SK-N-SH treated with all-trans-retinoic acid at 6 μM for 48 hours (cell line): Measurements from ENCODE around the gene SMAD3.

Source experiments
- ATAC-seq: fragments of 200-7000 bp; cut with Tn5 transposase; 3 replicates; pipeline ENCODE4 v1.9.1; 2020; ENCODE audit warnings: mild to moderate bottlenecking, moderate library complexity
- CREB5 ChIP-seq: fragments of 250-450 bp; sonication (Bioruptor Pico); IDR thresholded peaks from 2 replicates; pipeline ENCODE4 v1.5.1; 2020; ENCODE audit warnings: low read depth, mild to moderate bottlenecking, moderate library complexity
- CSDC2 ChIP-seq: fragments of 250-450 bp; sonication (Bioruptor Pico); IDR thresholded peaks from 2 replicates; pipeline ENCODE4 v1.5.0; 2020; ENCODE audit warnings: mild to moderate bottlenecking, moderate library complexity
- GLIS3 ChIP-seq: fragments of 250-450 bp; sonication (Bioruptor Pico); IDR thresholded peaks from 2 replicates; pipeline ENCODE4 v1.5.0; 2020; ENCODE audit warnings: mild to moderate bottlenecking, moderate library complexity
- ISL1 ChIP-seq: fragments of 250-450 bp; sonication (Bioruptor Pico); IDR thresholded peaks from 2 replicates; pipeline ENCODE4 v2.1.2; 2022; ENCODE audit warnings: mild to moderate bottlenecking, moderate library complexity
- OSR1 ChIP-seq: fragments of 250-450 bp; sonication (Bioruptor Pico); IDR thresholded peaks from 2 replicates; pipeline ENCODE4 v1.8.0; 2022; ENCODE audit warnings: moderate library complexity, mild to moderate bottlenecking, inconsistent platforms
- PPARA ChIP-seq: fragments of 250-450 bp; sonication (Bioruptor Pico); IDR thresholded peaks from 2 replicates; pipeline ENCODE4 v1.5.0; 2020; ENCODE audit warnings: mild to moderate bottlenecking, borderline replicate concordance
- RARB ChIP-seq: fragments of 250-450 bp; sonication (Bioruptor Pico); IDR thresholded peaks from 2 replicates; pipeline ENCODE4 v1.8.0; 2021; ENCODE audit warnings: mild to moderate bottlenecking, moderate library complexity
- TCF4 ChIP-seq: fragments of 250-450 bp; sonication (Bioruptor Pico); IDR thresholded peaks from 2 replicates; pipeline ENCODE4 v1.8.0; 2021; ENCODE audit warnings: mild to moderate bottlenecking, moderate library complexity, borderline replicate concordance
- TOX ChIP-seq: fragments of 250-450 bp; sonication (Bioruptor Pico); IDR thresholded peaks from 2 replicates; pipeline ENCODE4 v1.8.0; 2021; ENCODE audit warnings: mild to moderate bottlenecking, moderate library complexity, borderline replicate concordance
- ZC3H10 ChIP-seq: fragments of 250-450 bp; sonication (Bioruptor Pico); IDR thresholded peaks from 2 replicates; pipeline ENCODE4 v1.5.1; 2021; ENCODE audit warnings: mild to moderate bottlenecking, moderate library complexity
- ZFP3 ChIP-seq: fragments of 250-450 bp; sonication (Bioruptor Pico); IDR thresholded peaks from 2 replicates; pipeline ENCODE4 v1.5.0; 2020; ENCODE audit warnings: mild to moderate bottlenecking, moderate library complexity
- ZFP30 ChIP-seq: fragments of 450-650 bp; formaldehyde crosslinking; IDR thresholded peaks from 2 replicates; pipeline ENCODE4 v1.5.0; 2022; ENCODE audit warnings: mild to moderate bottlenecking, moderate library complexity
- ZNF565 ChIP-seq: fragments of 450-650 bp; formaldehyde crosslinking; conservative IDR thresholded peaks from 2 replicates; pipeline ENCODE4 v1.5.0; 2020; ENCODE audit warnings: low read depth, mild to moderate bottlenecking, moderate library complexity
- ZNF8 ChIP-seq: fragments of 450-650 bp; formaldehyde crosslinking; IDR thresholded peaks from 2 replicates; pipeline ENCODE4 v1.5.0; 2020; ENCODE audit warnings: mild to moderate bottlenecking, moderate library complexity
- TF ChIP-seq, protein P1 (sequence below): fragments of 250-450 bp; sonication (Bioruptor Pico); IDR thresholded peaks from 2 replicates; pipeline ENCODE4 v1.8.0; 2021; ENCODE audit warnings: low read depth, mild to moderate bottlenecking, moderate library complexity, borderline replicate concordance
- TF ChIP-seq, protein P2 (sequence below): fragments of 250-450 bp; sonication (Bioruptor Pico); IDR thresholded peaks from 2 replicates; pipeline ENCODE4 v1.8.0; 2020; ENCODE audit warnings: mild to moderate bottlenecking, moderate library complexity, borderline replicate concordance
- TF ChIP-seq, protein P3 (sequence below): fragments of 250-450 bp; sonication (Bioruptor Pico); IDR thresholded peaks from 2 replicates; pipeline ENCODE4 v1.5.0; 2020; ENCODE audit warnings: mild to moderate bottlenecking, moderate library complexity

SMAD3 gene

DNA sequence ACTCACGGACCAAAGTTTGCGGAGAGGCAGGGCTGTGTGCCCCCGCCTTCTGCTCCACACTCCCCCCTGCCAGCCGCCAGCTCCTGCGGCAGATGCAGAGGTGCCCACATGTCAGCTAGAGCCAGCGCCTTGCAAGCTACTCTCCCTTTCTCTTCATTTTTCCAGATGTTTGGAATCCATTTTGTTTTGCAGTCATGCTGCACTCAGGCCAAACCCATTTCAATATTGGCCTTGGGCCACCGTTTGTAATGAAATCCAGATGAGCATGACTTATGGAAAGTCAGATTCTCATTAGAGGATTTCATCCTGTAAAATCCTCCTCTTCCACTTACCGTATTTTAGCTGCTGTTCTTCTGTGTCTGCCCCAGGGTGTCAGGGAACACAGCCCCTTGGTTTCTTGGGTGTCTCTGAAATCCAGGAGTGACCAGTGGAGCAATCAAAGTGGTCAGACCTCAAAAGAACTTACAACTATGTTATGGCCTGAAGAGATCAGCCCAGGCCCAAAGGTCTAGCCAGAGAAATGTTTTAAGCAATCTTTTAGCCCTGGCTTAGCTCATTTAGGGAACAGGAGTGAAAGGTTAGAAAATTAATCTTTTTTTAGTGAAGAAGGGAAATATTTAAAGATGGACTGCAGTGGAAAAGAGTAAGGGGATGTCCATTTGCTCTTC is 123.3 kb downstream of the SMAD3 start (continued):
- TF ChIP-seq, protein P1, sequence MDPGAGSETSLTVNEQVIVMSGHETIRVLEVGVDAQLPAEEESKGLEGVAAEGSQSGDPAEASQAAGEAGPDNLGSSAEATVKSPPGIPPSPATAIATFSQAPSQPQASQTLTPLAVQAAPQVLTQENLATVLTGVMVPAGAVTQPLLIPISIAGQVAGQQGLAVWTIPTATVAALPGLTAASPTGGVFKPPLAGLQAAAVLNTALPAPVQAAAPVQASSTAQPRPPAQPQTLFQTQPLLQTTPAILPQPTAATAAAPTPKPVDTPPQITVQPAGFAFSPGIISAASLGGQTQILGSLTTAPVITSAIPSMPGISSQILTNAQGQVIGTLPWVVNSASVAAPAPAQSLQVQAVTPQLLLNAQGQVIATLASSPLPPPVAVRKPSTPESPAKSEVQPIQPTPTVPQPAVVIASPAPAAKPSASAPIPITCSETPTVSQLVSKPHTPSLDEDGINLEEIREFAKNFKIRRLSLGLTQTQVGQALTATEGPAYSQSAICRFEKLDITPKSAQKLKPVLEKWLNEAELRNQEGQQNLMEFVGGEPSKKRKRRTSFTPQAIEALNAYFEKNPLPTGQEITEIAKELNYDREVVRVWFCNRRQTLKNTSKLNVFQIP (CRISPR knock-in tag), result no peak
- TF ChIP-seq, all 23 proteins: peak for 5

DNA sequence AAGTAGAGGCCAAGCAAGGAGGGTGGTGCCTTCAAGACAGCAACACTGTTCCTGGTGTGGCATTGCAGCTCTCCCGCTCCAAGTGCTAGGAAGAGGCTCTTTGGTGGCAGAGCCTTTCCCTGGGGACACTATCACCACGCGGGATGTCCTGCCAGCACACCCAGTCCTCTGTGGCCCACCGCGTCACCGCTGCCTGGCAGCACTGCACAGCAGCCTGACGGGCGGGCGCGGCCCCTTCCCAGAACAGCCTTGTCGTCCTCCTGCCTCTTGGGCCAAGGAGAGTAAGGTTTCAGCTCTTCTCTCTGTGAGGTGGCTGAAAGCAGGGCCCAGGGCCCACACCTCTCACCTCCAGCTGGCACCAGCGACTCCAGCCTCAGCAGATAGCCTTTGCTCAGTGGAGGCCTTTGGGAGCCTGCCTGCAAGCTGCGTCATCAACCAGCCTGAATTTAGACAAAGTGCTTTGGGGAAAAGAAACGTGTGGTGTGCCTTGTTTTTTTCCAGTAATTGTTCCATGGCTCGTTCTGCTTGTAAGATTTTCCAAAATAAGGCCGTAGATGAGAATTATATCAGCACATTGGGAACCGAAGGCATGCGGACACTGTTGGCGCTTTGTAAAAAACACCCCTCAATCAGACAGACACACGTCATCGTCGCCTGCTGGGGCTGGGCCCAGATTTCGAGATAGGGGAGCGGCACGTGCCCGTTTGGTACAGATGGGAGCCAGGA is 124.1 kb downstream of the SMAD3 start:
- no peak for ATAC-seq
- TF ChIP-seq CSDC2 (CRISPR knock-in tag) (no peak), PPARA (no peak), ZNF8 (CRISPR knock-in tag) (no peak), ISL1 (CRISPR knock-in tag) (no peak), OSR1 (no peak), ZFP30 (CRISPR knock-in tag) (no peak), ZC3H10 (CRISPR knock-in tag) (no peak), RARB (no peak)
- TF ChIP-seq, protein P1 (CRISPR knock-in tag), result no peak

DNA sequence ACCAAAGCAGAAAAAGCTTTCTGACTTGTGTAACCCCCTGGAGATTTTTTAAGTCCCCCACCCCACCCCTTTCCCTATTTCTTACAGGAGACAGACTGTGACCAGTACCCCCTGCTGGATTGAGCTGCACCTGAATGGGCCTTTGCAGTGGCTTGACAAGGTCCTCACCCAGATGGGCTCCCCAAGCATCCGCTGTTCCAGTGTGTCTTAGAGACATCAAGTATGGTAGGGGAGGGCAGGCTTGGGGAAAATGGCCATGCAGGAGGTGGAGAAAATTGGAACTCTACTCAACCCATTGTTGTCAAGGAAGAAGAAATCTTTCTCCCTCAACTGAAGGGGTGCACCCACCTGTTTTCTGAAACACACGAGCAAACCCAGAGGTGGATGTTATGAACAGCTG is 124.9 kb downstream of the SMAD3 start:
- ATAC-seq, result no peak
- TF ChIP-seq, protein P2, sequence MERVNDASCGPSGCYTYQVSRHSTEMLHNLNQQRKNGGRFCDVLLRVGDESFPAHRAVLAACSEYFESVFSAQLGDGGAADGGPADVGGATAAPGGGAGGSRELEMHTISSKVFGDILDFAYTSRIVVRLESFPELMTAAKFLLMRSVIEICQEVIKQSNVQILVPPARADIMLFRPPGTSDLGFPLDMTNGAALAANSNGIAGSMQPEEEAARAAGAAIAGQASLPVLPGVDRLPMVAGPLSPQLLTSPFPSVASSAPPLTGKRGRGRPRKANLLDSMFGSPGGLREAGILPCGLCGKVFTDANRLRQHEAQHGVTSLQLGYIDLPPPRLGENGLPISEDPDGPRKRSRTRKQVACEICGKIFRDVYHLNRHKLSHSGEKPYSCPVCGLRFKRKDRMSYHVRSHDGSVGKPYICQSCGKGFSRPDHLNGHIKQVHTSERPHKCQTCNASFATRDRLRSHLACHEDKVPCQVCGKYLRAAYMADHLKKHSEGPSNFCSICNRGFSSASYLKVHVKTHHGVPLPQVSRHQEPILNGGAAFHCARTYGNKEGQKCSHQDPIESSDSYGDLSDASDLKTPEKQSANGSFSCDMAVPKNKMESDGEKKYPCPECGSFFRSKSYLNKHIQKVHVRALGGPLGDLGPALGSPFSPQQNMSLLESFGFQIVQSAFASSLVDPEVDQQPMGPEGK (CRISPR knock-in tag), result no peak
- TF ChIP-seq TCF4 (CRISPR knock-in tag) (no peak), ZNF565 (no peak), ZNF8 (CRISPR knock-in tag) (no peak), GLIS3 (CRISPR knock-in tag) (no peak), ZFP3 (CRISPR knock-in tag) (no peak), CREB5 (CRISPR knock-in tag) (no peak), TOX (CRISPR knock-in tag) (no peak)
- TF ChIP-seq, protein P3, sequence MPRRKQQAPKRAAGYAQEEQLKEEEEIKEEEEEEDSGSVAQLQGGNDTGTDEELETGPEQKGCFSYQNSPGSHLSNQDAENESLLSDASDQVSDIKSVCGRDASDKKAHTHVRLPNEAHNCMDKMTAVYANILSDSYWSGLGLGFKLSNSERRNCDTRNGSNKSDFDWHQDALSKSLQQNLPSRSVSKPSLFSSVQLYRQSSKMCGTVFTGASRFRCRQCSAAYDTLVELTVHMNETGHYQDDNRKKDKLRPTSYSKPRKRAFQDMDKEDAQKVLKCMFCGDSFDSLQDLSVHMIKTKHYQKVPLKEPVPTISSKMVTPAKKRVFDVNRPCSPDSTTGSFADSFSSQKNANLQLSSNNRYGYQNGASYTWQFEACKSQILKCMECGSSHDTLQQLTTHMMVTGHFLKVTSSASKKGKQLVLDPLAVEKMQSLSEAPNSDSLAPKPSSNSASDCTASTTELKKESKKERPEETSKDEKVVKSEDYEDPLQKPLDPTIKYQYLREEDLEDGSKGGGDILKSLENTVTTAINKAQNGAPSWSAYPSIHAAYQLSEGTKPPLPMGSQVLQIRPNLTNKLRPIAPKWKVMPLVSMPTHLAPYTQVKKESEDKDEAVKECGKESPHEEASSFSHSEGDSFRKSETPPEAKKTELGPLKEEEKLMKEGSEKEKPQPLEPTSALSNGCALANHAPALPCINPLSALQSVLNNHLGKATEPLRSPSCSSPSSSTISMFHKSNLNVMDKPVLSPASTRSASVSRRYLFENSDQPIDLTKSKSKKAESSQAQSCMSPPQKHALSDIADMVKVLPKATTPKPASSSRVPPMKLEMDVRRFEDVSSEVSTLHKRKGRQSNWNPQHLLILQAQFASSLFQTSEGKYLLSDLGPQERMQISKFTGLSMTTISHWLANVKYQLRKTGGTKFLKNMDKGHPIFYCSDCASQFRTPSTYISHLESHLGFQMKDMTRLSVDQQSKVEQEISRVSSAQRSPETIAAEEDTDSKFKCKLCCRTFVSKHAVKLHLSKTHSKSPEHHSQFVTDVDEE (CRISPR knock-in tag), result no peak

DNA sequence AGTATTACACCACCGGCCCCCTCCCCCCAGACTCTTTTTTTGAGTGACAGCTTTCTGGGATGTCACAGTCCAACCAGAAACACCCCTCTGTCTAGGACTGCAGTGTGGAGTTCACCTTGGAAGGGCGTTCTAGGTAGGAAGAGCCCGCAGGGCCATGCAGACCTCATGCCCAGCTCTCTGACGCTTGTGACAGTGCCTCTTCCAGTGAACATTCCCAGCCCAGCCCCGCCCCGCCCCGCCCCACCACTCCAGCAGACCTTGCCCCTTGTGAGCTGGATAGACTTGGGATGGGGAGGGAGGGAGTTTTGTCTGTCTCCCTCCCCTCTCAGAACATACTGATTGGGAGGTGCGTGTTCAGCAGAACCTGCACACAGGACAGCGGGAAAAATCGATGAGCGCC is 125.4 kb downstream of the SMAD3 start:
- TF ChIP-seq GLIS3 (CRISPR knock-in tag), result no peak
- no peak for TF ChIP-seq ZC3H10 (CRISPR knock-in tag)
- TF ChIP-seq CREB5 (CRISPR knock-in tag), result no peak
- no peak for TF ChIP-seq ISL1 (CRISPR knock-in tag)
- TF ChIP-seq ZNF565, result no peak
- no peak for TF ChIP-seq CSDC2 (CRISPR knock-in tag)
- TF ChIP-seq OSR1, result no peak
- no peak for TF ChIP-seq ZFP3 (CRISPR knock-in tag)
- TF ChIP-seq, protein P3 (CRISPR knock-in tag), result no peak
- no peak for ATAC-seq
